Panc1 (cell line): Measurements from ENCODE around the gene KRTAP3-1.

Experiments used
- CTCF ChIP-seq: fragments of 450-650 bp; IDR thresholded peaks from 2 replicates; pipeline ENCODE4 v1.5.1; 2017; ENCODE audit warnings: mild to moderate bottlenecking
- REST ChIP-seq, 2 experiments: IDR thresholded peaks; 2 replicates each; pipeline ENCODE4 v1.6.1; 2011 to 2012; ENCODE audit warnings: low read depth in 2 of 2, control low read depth in 1 of 2, low read length in 1 of 2, mild to moderate bottlenecking in 1 of 2, moderate library complexity in 1 of 2; ENCODE audit not compliant: insufficient read depth in 1 of 2

- TF ChIP-seq CTCF, result no peak
- no peak for TF ChIP-seq REST (IDR thresholded peaks at IDR 0.05; ENCODE audit: insufficient read depth in 1 of 2, low read depth in 2 of 2, low read length in 1 of 2)
Observed at GRCh38 chr17:40992666-40993065, 16.3 kb downstream of the KRTAP3-1 start.
